Activated T-cell treated with anti-CD3 and anti-CD28 coated beads for 24 hours (primary cell): ENCODE data around the gene CD81.
A peak's percentile ranks its signal among the peaks of the same experiment; 100 is the strongest.

Source experiments
- DNase-seq: peaks from one replicate; pipeline ENCODE4 v3.0.0-alpha.2; 2020; ENCODE audit warnings: low read depth

Gene CD81

GRCh38 chr11:2375964-2376551, 1.1 kb upstream of the CD81 start:
- no peak for DNase-seq

- peak; percentile 35 for DNase-seq
These were observed 667 bp downstream of the CD81 start for GRCh38 chr11:2377511-2378443.

- no peak for DNase-seq
These were observed 1.6 kb downstream of the CD81 start for GRCh38 chr11:2378527-2379210.

GRCh38 chr11:2379466-2380174, 2.5 kb downstream of the CD81 start:
- no peak for DNase-seq

GRCh38 chr11:2380396-2380795, 3.3 kb downstream of the CD81 start:
- no peak for DNase-seq

- no peak for DNase-seq
These were observed 3.8 kb downstream of the CD81 start for GRCh38 chr11:2380807-2381350.

- DNase-seq = no peak
These were observed 4.5 kb downstream of the CD81 start for GRCh38 chr11:2381494-2382128.

- DNase-seq = no peak
These were observed 5.0 kb downstream of the CD81 start for GRCh38 chr11:2382129-2382517.

- no peak for DNase-seq
These were observed 6.1 kb downstream of the CD81 start for GRCh38 chr11:2382936-2383851.

GRCh38 chr11:2383852-2384804, 7.0 kb downstream of the CD81 start:
- no peak for DNase-seq

GRCh38 chr11:2385156-2386151, 8.3 kb downstream of the CD81 start:
- no peak for DNase-seq

- DNase-seq = no peak
These were observed 9.5 kb downstream of the CD81 start for GRCh38 chr11:2386591-2386990.

- no peak for DNase-seq
These were observed 10.3 kb downstream of the CD81 start for GRCh38 chr11:2387266-2387987.

GRCh38 chr11:2388431-2389376, 11.6 kb downstream of the CD81 start:
- DNase-seq = no peak

GRCh38 chr11:2389377-2390026, 12.4 kb downstream of the CD81 start:
- DNase-seq = no peak
